ENCODE results near the gene VAT1.
"Not testable (repeated sequence)": the region's sequence is repeated elsewhere in the genome, so short reads cannot be mapped to it uniquely, and the experiment has no call there.

VAT1 gene

DNA sequence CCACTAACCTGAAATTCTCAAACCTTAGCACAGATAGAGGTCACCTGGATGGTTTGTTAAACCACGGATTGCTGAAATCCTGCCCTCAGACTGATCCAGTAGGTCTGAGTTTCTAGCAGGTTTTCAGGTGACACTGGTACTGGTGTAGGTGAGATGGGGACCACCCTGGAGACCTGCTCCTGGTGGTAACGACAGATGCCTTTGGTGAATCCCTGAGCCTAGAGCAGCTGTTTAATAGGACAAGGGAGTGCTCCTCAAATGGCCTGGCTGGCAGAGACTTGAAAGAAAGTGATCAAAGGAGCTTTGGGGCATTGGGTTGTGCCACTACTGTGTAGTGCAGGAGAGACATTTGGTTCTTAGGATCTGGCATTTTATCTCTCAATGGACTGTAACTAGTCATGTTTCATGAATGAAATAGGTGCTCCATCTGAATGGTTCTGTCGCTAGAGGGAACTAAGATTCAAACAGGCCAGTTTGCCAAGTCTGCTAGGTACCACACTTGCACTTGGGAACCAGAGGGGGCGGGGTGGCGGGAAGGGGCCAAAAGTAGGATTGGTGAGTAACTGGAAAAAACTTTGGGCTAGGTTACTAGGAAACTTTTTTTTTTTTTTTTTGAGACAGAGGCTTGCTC is 18.5 kb downstream of the VAT1 start:
- no peak for DNase-seq

DNA sequence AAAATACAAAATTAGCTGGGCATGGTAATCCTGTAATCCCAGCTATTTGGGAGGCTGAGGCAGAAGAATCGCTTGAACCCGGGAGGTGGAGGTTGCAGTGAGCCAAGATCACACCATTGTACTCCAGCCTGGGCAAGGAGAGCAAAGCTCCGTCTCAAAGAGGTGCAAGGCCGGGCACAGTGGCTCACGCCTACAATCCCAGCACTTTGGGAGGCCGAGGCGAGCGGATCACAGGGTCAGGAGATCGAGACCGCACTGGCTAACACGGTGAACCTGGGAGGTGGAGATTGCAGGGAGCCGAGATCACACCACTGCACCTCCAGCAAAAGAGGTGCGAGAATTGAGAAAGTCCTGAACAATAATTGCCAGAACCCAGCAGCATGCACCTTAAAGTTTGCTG is 21.3 kb downstream of the VAT1 start:
- not testable (repeated sequence) for DNase-seq

DNA sequence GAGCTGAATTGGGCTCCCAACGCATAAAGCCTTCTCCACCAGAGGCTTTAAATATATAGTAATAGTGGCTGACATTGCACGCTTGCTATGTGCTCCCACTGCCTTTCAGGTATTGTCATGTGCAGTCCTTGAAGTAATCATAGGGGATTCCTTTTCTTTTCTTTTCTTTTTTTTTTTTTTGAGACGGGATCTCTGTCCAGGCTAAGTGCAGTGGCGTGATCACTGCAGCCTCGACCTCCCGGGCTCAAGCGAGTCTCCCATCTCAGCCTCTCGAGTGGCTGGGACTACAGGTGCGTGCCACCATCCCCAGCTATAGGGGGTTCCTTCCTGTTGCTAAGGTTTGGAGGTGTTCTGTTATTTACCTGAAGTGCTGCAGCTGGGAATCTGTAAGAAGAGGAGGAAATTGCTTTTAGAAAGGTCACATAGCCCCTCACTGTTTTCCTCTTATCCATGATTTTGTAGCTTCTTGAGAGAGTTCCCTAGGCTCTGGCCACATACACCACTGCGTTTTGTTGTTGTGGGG is 23.1 kb downstream of the VAT1 start:
- DNase-seq, result no peak

DNA sequence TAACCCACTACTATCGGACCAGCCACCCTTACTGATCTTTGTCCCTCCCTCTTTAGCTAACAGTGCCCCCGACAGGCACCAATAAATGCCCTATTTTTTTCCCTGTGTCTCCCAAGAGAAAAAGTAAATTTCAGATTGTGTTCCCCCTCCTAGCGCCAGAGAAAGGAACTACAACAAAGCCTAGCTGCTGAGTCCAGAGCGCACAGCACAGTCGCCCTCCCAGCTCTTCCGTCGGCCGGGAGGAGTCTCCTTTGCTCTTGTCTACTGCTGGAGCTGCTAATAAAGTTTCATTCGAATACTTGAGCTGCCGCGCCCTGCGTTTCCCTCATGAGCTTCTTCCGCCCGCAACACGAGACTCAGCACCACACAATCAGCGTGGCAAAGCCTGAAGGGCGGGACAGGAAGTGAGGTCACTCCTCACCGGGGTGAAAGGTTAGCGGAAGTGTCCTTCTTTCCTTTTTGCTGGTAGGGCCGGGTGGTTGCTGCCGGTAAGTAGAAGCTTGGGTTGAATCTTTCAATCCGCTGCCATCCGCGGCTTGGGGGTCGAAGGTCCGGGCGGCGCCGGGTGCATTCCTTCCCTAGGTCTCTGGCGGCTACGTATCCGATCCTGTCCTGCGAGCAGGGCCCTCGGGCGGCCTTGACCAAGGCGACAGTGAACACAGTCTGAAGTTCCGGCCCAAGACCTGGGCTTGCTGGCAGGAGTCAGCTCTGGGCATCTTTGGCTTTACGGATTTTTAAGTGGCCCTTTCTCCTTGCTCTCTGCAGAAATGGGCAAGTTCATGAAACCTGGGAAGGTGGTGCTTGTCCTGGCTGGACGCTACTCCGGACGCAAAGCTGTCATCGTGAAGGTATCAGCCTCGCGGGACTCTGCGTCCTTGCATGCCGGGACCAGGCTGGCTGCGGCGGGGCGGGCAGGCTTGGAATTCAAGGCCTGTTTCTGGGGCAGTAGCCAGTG is 23.9 kb downstream of the VAT1 start, which contains the start of gene RPL27:
TSS of gene RPL27 (plus strand) at position 436 of the 955 bp plus-strand sequence. CDS start at position 768, 332 bp downstream.
- DNase-seq, result peak; percentile 99

DNA sequence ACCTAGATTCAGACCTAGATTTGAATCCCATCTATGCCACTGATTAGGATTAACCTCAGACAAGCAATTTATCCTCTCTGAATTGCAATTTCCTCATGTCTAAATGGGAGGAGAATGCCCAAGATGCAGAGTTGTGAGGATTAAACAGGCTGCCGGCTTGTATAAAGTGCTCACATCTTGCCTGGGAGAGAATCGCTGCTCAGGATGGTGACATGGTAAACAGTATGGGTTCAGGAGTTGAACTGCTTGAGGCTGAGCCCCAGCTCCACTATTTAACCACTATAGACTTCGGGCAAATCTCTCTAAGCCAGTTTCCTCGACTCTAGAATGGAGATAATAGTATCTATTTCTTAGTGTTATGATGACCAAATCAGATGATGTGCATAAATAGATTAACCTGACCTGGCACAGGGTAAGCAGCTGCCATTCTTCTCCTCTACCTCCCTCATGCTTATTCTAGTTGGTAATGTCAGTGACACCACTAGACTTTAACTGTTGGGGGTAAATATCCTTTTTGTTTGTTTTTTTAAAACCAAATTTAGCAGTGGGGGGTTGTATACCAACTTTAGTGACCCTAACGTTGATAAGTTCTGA is 24.7 kb downstream of the VAT1 start:
- no peak for DNase-seq

DNA sequence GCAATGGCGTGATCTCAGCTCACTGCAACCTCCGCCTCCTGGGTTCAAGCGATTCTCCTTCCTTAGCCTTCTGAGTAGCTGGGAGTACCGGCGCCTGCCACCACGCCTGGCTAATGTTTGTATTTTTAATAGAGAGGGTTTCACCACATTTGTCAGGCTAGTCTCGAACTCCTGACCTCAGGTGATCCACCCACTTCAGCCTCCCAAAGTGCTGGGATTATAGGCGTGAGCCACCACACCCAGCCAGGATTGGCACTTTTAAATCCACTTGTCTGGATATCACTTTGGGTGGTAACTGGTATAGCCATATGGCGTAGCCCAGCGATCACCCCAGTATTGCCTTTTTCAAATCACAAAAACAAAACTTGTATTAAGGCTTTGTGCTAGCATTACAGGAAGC is 28.3 kb downstream of the VAT1 start:
- DNase-seq, result not testable (repeated sequence)

DNA sequence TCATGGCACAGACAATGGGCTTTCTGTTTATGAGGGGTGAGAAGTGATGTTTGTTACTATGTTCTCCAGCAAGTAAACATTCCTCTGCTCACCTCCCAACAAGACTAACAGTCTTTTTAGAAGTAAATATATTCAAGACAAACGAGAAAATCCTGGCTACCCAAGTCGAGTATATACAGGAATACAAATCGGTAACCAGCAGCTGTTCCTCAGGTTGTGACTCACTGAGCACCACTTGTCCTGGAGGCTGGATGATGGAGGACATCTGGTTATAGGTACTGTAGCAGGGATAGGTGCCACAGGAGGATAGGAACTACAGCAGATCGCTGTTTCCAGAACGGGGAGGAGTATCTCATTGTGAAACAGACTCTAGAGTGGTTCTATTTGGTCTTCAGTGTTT is 29.3 kb downstream of the VAT1 start:
- DNase-seq, result no peak

DNA sequence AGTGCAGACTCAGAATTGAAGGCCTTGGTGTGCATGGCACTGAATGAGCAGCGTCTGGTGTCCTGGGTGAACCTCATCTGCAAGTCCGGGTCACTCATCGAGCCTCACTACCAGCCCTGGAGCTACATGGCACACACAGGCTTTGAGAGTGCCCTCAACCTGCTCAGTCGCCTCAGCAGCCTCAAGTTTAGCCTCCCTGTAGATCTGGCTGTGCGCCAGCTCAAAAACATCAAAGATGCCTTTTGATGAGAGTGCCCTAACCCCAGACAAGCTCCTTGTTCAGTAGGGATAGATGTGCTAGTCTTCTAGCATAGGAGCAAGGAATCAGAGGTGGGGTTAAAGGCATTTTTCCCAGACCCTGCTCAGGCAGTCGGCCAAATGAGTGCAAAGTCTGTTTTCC is 30.7 kb downstream of the VAT1 start:
- DNase-seq, result no peak

DNA sequence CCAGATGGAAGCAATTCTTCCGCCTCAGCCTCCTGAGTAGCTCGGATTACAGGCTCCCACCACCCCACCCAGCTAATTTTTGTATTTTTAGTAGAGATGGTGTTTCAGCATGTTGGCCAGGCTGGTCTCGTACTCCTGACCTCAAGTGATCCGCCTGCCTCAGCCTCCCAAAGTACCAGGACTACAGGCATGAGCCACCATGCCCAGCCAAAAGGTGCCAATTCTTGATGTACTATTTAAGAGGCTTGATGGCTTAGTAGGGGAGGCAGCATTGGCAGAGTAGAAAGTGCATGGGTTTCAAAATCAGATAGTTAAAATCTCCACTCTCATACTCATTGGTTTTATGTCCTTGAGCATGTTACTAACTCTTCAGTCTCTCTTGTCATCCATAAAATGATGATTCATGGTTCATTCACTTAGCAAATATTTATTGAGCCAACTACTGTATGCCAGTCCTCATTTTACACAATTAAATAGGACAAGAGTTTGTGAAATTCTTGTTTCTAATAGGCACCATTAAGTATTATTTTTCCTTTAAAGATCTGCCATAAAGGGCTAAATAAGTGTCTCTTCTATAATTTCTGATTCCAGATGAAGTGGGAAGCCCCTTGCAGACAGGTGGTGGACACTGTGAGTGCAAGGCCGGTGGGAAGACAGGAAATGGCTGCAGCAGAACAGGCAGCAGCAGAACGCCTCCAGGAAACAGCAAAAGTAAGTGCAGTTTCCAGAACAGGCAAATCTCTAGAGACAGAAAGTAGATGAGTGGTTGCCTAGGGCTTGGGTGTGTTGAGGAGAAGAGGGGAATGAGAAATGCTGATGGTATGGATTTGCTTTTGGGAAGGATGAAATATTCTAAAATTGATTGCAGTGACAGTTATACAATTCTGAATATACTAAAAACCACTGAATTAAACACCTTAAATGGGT is 32.2 kb downstream of the VAT1 start:
- no peak for DNase-seq

DNA sequence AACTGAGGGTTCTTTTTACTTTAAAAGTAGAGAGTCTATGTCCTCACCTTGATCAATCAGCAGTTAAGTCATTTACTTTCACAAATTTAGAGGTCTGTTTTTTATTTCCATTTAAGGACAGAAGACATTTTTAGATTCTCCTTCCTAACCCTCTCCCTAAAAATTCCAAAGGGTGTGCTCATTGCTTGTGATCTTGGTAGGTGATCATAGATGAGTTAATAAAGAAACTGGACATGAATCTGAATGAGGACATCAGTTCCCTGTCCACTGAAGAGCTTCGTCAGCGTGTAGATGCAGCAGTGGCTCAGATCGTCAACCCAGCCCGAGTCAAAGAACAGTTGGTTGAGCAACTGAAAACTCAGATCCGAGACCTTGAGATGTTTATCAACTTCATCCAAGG is 33.0 kb downstream of the VAT1 start:
- DNase-seq, result no peak

DNA sequence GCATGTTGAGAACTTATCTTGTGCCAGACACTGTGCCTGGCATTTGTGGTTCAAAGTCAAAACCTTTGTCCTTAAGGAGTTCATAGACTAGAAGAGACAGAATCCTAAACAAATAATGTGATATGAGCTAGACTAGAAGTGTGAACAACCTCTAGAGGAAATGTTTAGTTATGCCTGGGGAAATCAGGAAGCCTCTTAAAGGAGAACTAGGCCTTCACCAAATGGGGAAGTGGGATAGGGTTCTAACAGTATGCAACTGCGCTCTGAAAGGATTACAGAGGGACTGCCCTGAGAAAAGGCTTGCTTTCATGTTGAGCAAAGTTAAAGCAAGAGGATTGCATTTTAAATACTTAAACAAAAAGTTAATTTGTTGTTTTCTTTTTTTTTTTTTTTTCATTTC is 37.0 kb downstream of the VAT1 start:
- DNase-seq, result peak; percentile 71

DNA sequence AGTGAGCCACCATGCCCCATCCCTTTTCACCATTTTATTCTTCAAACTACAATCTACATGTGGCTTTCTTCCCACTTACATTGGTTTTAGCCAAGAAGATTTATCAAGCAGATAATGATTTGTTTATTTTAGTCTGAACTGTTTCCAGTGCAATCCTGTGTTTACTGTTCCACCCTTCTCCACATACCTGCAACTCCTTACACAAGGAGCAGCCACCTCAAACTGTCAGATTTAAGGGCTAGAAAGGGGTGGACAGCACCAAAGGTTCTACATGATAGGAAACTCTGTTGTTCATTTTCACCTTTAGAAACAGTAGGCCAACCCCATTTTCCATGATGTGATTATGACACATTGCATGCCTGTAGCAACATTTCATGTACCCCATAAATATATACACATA is 39.9 kb downstream of the VAT1 start:
- no peak for DNase-seq

DNA sequence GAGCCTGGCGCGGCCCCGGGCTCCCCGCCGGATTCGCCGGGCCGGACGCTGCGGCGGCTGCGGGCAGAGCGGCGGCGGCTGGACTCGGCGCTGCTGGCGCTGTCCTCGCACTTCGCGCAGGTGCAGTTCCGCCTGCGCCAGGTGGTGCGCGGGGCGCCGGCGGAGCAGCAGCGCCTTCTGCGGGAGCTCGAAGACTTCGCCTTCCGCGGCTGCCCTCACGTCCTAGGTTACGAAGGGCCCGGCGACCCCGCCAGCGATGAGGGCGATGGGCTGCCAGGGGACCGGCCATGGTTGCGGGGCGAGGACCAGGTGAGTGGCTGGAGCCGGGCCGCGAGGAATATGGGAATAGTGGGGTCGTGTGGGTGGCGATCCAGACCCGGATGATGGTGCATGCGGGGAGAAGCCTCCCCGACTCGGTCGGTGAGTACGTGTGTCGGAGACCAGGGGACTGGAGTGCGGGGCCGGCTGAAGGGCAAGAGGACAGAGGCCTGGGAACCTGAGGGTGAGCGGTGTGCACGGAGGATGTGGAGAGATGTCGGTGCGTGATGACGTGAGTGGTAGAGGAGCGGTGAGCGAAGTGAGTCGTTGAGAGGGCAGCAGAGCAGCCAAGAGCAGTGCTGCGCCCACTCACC is 41.3 kb downstream of the VAT1 start:
- DNase-seq, result peak; percentile 13

DNA sequence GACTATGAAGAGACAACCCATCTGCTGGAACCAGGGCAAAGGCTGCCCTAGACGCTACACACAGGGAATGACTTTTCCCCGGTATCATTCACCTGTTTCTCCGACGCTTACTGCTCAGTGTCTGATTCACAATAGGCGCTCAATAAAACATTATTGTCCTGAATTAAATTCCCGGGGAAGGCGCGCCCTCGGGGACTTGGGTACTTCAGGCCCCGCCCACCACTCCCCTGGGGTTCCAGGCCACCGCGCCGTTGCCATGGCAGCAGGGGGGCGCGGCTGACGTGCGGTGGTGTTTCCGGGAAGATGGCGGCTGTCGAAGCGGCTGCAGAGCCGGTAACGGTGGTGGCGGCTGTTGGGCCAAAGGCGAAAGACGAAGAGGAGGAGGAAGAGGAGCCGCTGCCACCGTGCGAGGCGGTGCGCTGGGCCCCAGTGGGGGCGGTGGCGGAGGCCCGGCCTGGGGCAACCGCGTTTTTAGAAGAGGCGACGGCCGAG is 41.9 kb downstream of the VAT1 start, which contains the start of gene RUNDC1:
TSS of gene RUNDC1 (plus strand) at position 292 of the 492 bp plus-strand sequence. CDS start at position 304, 12 bp downstream.
- no peak for DNase-seq

DNA sequence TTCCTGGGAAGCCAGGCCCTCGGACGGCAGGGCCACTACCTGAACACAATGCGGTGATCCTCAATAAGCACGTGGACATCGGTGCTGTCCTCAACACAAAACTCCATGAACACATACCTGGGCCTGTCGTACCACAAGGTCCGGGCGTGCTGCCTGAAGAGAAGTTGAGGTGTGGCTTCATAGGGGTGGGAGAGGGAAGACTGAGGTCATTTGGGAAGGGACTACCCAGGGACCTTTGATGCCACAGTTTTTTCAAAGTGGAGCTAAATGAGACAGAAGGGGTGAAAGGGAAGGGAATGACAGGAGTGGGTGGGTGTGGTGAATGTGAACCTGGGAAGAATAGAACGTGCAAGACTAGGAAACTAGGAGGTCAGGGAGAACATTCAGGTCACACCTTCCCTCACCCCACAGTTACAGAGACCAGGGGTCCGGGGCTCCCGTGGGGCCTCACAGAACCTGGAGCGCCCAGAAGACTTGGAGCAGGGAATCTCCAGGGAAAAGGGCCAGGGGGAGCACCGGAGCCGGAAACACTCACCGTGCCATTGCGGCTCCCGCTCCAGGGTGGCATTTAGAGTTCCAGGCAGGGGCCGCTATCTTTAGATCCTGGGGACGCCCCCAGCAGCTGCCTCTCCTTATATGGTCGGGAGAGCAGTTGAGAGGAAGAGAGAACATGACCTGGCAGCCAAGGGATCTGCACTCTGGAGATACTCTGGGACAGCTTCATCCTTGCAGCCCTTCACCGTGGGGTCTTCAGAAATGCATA is 42.5 kb downstream of the VAT1 start, which contains the start of gene PTGES3L:
TSS of gene PTGES3L (minus strand) at position 570 of the 763 bp plus-strand sequence. CDS start at position 543, 27 bp downstream.
- no peak for DNase-seq

DNA sequence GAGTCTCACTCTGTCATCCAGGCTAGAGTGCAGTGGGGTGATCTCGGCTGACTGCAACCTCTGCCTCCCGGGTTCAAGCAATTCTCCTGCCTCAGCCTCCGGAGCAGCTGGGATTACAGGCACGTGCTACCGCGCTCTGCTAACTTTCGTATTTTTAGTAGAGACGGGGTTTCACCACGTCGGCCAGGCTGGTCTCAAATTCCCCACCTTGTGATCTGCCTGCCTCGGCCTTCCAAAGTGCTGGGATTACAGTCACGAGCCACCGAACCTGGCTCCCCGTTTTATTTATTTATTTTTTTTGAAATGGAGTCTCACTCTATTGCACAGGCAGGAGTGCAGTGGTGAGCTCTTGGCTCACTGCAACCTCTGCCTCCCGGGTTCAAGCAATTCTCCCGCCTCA is 46.5 kb downstream of the VAT1 start:
- not testable (repeated sequence) for DNase-seq

DNA sequence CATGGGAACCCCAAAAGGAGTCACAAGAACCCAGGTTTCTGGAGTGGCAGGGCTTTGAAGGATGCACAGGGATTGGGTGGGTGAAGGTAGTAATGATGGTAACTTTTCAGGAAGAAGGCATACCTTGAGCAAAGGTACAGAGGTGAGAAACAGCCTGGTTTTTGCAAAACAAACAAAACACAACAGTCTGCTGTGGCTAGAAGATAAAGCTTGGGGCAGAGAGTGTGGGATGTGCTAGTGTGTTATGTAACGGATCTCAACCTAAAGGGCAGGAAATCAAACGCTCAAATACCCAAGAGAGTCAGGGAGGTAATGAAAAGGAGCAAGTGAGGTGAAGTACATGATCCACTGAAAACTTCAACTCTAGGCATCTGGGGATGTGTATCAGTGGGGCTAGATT is 46.9 kb downstream of the VAT1 start:
- DNase-seq, result no peak

DNA sequence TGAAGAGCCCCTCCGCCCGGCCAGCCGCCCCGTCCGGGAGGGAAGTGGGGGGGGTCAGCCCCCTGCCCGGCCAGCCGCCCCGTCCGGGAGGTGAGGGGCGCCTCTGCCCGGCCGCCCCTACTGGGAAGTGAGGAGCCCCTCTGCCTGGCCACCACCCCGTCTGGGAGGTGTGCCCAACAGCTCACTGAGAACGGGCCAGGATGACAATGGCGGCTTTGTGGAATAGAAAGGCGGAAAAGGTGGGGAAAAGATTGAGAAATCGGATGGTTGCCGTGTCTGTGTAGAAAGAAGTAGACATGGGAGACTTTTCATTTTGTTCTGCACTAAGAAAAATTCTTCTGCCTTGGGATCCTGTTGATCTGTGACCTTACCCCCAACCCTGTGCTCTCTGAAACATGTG is 48.9 kb downstream of the VAT1 start:
- DNase-seq, result not testable (repeated sequence)

DNA sequence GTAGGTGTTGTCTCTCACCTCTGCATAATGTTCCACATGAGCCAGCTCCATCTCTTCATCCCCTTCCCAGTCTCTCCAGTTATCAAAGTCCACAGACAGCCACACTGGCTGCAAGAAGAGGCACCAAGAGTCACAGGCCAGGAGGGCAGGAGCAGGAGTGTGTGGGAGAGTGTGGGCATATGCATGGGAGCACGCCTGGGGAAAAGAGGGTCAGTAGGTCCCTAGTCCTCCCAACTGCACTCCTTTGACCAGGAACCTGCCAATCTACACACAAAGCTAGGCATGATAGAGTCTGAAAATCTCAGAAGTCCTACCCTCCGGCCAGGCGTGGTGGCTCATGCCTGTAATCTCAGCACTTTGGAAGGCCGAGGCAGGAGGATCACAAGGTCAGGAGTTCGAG is 50.6 kb downstream of the VAT1 start:
- DNase-seq, result no peak

DNA sequence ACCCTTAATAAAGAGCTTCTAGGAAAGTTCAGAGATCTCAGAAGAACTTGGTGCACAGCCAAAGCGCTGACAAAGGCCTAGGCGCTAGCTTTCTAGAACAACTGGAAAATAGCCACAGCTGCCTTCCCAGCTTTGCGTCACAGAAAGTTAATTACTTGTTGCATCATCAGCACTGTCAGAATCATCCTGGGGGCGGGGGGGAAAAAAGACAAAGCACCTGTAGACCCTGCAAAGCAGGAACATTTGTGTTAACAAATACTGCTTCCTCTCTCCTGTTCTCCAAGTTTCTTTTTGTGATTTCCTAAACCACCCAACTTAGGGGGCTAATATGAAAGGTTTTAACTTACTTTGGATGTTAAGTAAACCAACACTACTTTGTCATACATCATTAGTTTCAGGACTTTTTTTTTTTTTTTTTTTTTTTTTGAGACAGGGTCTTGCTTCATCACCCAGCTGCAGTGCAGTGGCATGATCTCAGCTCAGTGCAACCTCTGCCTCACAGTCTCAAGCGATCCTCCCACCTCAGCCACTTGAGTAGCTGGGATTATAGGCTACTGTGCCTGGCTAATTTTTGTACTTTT is 53.1 kb downstream of the VAT1 start:
- DNase-seq, result peak; percentile 5
